Measurements from ENCODE around the gene SETD2. TPM values are rescaled to one million over a fixed set of nuclear protein-coding genes. Genes with fewer than 3 reads are reported as not detected.

Gene SETD2
- total and polyA plus RNA-seq, 10 donors, result 10.4 to 94.0 (median 63.8) TPM

- DNase-seq, result no peak
- Histone ChIP-seq H3K9me3 (no peaks in the 10 kb centered on the region), H3K4me1 (no peaks in the 10 kb centered on the region), H3K27me3 (replicated peaks in 1 of 7) (no peaks in the 10 kb centered on the region), H3K27ac (no peak overlapping the region), H3K36me3 (no peaks in the 10 kb centered on the region), H3K4me3 (no peak overlapping the region)
- 85 to 96% (median 94%) methylated on average over 3 of the region's 3 CpGs for WGBS, 5 donors
- intact Hi-C loops (cut with DNase I; ENCODE audit: low total_unique reads), result no loop called here
- TF ChIP-seq CTCF (IDR thresholded peaks at IDR 0.05 in 8 of 11, conservative IDR thresholded peaks at IDR 0.05 in 3 of 11) (no peak), POLR2AphosphoS5 (IDR thresholded peaks at IDR 0.05) (no peak), POLR2A (IDR thresholded peaks at IDR 0.05) (no peak)
Observed at GRCh38 chr3:47202542-47202941, 38.6 kb upstream of the SETD2 start.

- no peak overlapping the region for H3K4me3 ChIP-seq
- peaks cover 0 to 3% (median 0%) of the 10 kb centered on the region in 8 donors for H3K9me3 ChIP-seq
- no peaks in the 10 kb centered on the region for H3K27me3 ChIP-seq (replicated peaks in 1 of 7)
- DNase-seq, result no peak
- peaks cover 0 to 5% (median 0%) of the 10 kb centered on the region in 6 donors for H3K36me3 ChIP-seq
- intact Hi-C loops (cut with DNase I; ENCODE audit: low total_unique reads), result no loop called here
- no peak for TF ChIP-seq POLR2AphosphoS5 (IDR thresholded peaks at IDR 0.05)
- no peak for TF ChIP-seq POLR2A (IDR thresholded peaks at IDR 0.05)
- no peak for TF ChIP-seq CTCF (IDR thresholded peaks at IDR 0.05 in 8 of 11, conservative IDR thresholded peaks at IDR 0.05 in 3 of 11)
- H3K27ac ChIP-seq, result no peak overlapping the region
- H3K4me1 ChIP-seq, result no peaks in the 10 kb centered on the region
- 74 to 90% (median 86%) methylated on average over 3 of the region's 3 CpGs for WGBS, 5 donors
Observed at GRCh38 chr3:47197287-47197686, 33.4 kb upstream of the SETD2 start.

- Histone ChIP-seq H3K4me1 (no peaks in the 10 kb centered on the region), H3K9me3 (peaks cover 0 to 3% (median 0%) of the 10 kb centered on the region in 8 donors), H3K4me3 (no peak overlapping the region), H3K27ac (no peak overlapping the region), H3K27me3 (replicated peaks in 1 of 7) (no peaks in the 10 kb centered on the region), H3K36me3 (peaks cover 0 to 5% (median 0%) of the 10 kb centered on the region in 6 donors)
- intact Hi-C loops (cut with DNase I; ENCODE audit: low total_unique reads), result no loop called here
- 93 to 100% (median 98%) methylated on average over 2 of the region's 2 CpGs for WGBS, 5 donors
- no peak for TF ChIP-seq CTCF (IDR thresholded peaks at IDR 0.05 in 8 of 11, conservative IDR thresholded peaks at IDR 0.05 in 3 of 11)
- TF ChIP-seq POLR2A (IDR thresholded peaks at IDR 0.05), result no peak
- no peak for TF ChIP-seq POLR2AphosphoS5 (IDR thresholded peaks at IDR 0.05)
- DNase-seq, result no peak
Observed at GRCh38 chr3:47194994-47195393, 31.1 kb upstream of the SETD2 start.

- TF ChIP-seq POLR2AphosphoS5 (IDR thresholded peaks at IDR 0.05), result no peak
- TF ChIP-seq POLR2A (IDR thresholded peaks at IDR 0.05), result no peak
- TF ChIP-seq CTCF (IDR thresholded peaks at IDR 0.05 in 8 of 11, conservative IDR thresholded peaks at IDR 0.05 in 3 of 11), result no peak
- whole genome bisulfite sequencing, 5 donors, result 86 to 93% (median 90%) methylated on average over 4 of the region's 4 CpGs
- H3K4me1 ChIP-seq, result no peaks in the 10 kb centered on the region
- no peak for DNase-seq
- no peak overlapping the region for H3K27ac ChIP-seq
- peaks cover 0 to 5% (median 0%) of the 10 kb centered on the region in 6 donors for H3K36me3 ChIP-seq
- intact Hi-C loops (cut with DNase I; ENCODE audit: low total_unique reads), result no loop called here
- H3K4me3 ChIP-seq, result no peak overlapping the region
- H3K9me3 ChIP-seq, result peaks cover 0 to 3% (median 0%) of the 10 kb centered on the region in 8 donors
- no peaks in the 10 kb centered on the region for H3K27me3 ChIP-seq (replicated peaks in 1 of 7)
Observed at GRCh38 chr3:47193871-47194859, 30.3 kb upstream of the SETD2 start.
